Testis (tissue), 3 donors: Measurements from ENCODE around the gene ESAM. TPM values are rescaled to one million over a fixed set of nuclear protein-coding genes. Genes with fewer than 3 reads are reported as not detected.

Experiments used
- DNase-seq: peaks from one replicate; pipeline ENCODE4 v3.0.0-alpha.2; 2019
- H3K27ac ChIP-seq, 2 donors: fragments of 200-600 bp; sonication (generic); one replicate each; pipeline ENCODE4 v1.5.1; 2019
- H3K27me3 ChIP-seq: fragments of 200-600 bp; sonication (generic); one replicate; pipeline ENCODE4 v1.5.1; 2019
- H3K36me3 ChIP-seq: fragments of 200-600 bp; sonication (generic); one replicate; pipeline ENCODE4 v1.5.1; 2017; ENCODE audit warnings: low read depth; ENCODE audit errors: missing control alignments
- H3K4me1 ChIP-seq: fragments of 200-600 bp; sonication (generic); one replicate; pipeline ENCODE4 v1.5.1; 2019
- H3K4me3 ChIP-seq, 2 donors: fragments of 200-600 bp; sonication (generic); one replicate each; pipeline ENCODE4 v1.5.1; 2017 to 2019
- H3K9me3 ChIP-seq: fragments of 200-600 bp; sonication (generic); one replicate; pipeline ENCODE4 v1.5.1; 2017
- POLR2A ChIP-seq: fragments of 450-650 bp; IDR thresholded peaks from one replicate; pipeline ENCODE4 v1.6.1; 2017; ENCODE audit warnings: antibody characterized with exemption, mild to moderate bottlenecking, moderate library complexity
- WGBS, 2 donors: methylation state at CpG; one replicate each; pipeline ENCODE4 v1.1.5; 2018; 5-methylcytosine and 5-hydroxymethylcytosine counted together
- intact Hi-C: fragments of 100-400 bp; cut with DNase I; formaldehyde crosslinking; loops from one replicate; pipeline ENCODE4 v1.15.1; 2023; ENCODE audit warnings: low total_unique reads
- polyA plus RNA-seq: library from polyadenylated mRNA; stranded (reverse); fragments of 350-450 nt; fragmentation: Illumina TruSeq; extraction: RNeasy Lipid Tissue Mini Kit (QIAGEN cat#74804); gene quantifications from one replicate; pipeline ENCODE4 v1.2.3, GENCODE V29; 2014; ENCODE audit warnings: low read depth, low replicate concordance; ENCODE audit not compliant: insufficient read depth
- total RNA-seq, 2 donors: library from RNA; depleted of rRNA; stranded (reverse); fragments of >200 nt; gene quantifications; one replicate each; pipeline ENCODE4 v1.2.3, GENCODE V29; 2016
- TF ChIP-seq, protein P1 (sequence below), 3 experiments: fragments of 450-650 bp in 2 of 3; fragments of 200-600 bp in 1 of 3; sonication (generic) in 1 of 3; IDR thresholded peaks; one replicate each; pipeline ENCODE4 v1.5.1; 2016 to 2019; ENCODE audit warnings: antibody characterized with exemption in 3 of 3, mild to moderate bottlenecking in 2 of 3, moderate library complexity in 1 of 3

ESAM gene
- total and polyA plus RNA-seq, 3 donors from 2014 or later, result 6.0 to 15.8 (median 10.6) TPM

DNA sequence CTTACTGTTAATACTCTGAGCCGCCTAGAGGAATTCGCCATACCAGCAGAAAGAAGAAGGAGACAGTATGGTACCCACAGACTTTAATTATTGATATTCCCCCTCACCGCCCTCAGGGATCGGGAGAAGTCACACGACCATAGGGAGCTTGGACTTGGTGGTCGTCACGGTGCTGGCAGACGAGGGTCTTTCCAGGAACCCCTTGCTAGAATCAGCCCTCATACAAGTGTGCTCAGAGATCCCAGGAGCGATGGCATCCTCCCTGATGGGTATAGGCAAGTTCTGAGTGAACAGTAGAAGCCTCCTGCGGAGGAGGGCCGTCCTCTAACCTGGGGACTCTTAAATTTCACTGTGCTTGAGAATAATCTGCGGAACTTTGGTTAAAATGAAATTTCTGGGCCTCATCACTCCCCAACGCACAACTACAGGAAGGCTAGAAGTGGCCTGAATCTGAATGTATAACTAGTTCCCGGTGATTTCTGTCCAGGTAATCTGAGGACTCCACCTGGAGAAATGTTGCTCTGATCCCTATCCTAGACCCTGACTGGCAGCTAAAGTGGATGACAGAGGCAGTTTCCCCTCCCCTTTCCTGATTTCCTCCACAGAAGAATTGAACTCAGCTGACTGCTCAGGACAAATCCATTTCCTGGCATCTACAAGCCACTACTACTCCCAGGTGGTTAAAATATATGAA is 14.5 kb downstream of the ESAM start:
- DNase-seq, result no peak
- intact Hi-C loops, result no loop called here
- no peak for TF ChIP-seq POLR2A
- TF ChIP-seq, protein P1, sequence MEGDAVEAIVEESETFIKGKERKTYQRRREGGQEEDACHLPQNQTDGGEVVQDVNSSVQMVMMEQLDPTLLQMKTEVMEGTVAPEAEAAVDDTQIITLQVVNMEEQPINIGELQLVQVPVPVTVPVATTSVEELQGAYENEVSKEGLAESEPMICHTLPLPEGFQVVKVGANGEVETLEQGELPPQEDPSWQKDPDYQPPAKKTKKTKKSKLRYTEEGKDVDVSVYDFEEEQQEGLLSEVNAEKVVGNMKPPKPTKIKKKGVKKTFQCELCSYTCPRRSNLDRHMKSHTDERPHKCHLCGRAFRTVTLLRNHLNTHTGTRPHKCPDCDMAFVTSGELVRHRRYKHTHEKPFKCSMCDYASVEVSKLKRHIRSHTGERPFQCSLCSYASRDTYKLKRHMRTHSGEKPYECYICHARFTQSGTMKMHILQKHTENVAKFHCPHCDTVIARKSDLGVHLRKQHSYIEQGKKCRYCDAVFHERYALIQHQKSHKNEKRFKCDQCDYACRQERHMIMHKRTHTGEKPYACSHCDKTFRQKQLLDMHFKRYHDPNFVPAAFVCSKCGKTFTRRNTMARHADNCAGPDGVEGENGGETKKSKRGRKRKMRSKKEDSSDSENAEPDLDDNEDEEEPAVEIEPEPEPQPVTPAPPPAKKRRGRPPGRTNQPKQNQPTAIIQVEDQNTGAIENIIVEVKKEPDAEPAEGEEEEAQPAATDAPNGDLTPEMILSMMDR (IDR thresholded peaks at IDR 0.05), result no peak
- no peak overlapping the region for H3K27ac ChIP-seq
- WGBS, 2 donors, result 45 to 47% methylated on average over 14 of the region's 14 CpGs
- H3K4me3 ChIP-seq, result no peak overlapping the region
- peaks cover 11% of the 10 kb centered on the region for H3K4me1 ChIP-seq
- H3K9me3 ChIP-seq, result no peaks in the 10 kb centered on the region
- no peaks in the 10 kb centered on the region for H3K27me3 ChIP-seq
- H3K36me3 ChIP-seq, result no peaks in the 10 kb centered on the region

DNA sequence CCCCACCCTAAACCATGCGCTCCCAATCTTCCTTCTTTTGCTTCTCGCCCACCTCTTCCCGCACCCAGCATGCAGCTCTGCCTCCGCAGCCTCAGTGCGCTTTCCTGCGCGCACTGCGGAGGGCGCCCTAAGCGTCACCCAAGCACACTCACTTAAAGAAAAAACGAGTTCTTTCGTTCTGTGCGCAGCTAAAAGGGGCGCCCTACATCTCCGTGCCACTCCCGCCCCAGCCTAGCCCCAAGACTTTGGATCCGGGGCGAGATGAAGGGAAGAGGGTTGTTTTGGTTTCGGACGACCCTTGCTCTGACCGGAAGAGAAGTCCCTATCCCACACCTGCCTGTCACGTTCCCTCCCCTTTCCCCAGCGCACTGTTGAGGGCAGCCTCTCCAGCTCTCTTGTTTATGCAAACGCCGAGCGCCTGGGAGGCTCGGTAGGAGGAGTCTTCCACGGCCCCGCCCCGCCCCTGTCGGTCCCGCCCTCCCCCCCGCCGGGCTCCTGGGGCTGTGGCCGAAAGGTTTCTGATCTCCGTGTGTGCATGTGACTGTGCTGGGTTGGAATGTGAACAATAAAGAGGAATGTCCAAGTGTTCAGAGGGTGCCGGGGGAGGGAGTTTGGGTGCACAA is 15.4 kb downstream of the ESAM start:
- 2 to 4% methylated on average over 33 to 37 of the region's 37 CpGs for WGBS, 2 donors
- no peak overlapping the region for H3K27ac ChIP-seq
- DNase-seq, result peak; percentile 62
- peak overlapping the region; percentile 12 to 53 for H3K4me3 ChIP-seq
- intact Hi-C loops, result no loop called here
- no peaks in the 10 kb centered on the region for H3K9me3 ChIP-seq
- peaks cover 6% of the 10 kb centered on the region for H3K4me1 ChIP-seq
- H3K27me3 ChIP-seq, result no peaks in the 10 kb centered on the region
- H3K36me3 ChIP-seq, result no peaks in the 10 kb centered on the region
- TF ChIP-seq POLR2A, result no peak
- TF ChIP-seq, protein P1 (IDR thresholded peaks at IDR 0.05), result no peak

DNA sequence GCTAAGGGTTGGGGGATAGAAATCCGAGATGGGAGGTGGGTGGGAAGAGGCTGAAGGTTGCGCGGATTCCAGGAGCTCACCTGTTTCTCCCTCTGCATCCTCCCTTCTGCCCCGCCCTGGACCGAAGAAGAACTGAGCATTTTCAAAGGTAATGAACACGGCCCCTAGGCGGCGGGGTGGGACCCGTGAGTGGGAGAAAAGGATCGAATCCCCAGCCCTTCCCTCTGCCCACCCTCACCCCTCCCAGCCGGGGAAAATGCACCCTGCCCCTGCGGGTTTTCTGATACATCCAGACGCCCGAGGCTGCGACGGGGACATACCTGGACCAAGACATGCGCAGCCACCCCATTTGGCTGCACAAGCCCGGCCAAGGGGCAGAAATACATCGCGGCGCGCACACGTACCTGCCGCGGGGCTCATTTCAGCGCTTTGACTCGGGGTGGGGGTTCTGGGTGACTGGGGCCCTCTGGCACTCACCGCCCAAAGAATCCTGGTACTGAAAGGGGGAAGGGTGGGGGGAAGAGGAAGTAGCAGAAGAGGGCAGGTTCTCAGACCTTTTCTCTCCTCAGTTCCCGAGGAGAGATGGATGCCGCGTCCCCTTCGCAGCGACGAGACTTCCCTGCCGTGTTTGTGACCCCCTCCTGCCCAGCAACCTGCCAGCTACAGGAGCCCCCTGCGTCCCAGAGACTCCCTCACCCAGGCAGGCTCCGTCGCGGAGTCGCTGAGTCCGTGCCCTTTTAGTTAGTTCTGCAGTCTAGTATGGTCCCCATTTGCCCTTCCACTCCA is 16.1 kb downstream of the ESAM start:
- intact Hi-C loops, result no loop called here
- H3K36me3 ChIP-seq, result no peaks in the 10 kb centered on the region
- H3K4me3 ChIP-seq, result peak overlapping the region; percentile 12 to 53
- 6 to 8% methylated on average over 35 to 41 of the region's 41 CpGs for WGBS, 2 donors
- no peak overlapping the region for H3K27ac ChIP-seq
- TF ChIP-seq POLR2A, result no peak
- TF ChIP-seq, protein P1 (IDR thresholded peaks at IDR 0.05), result peak in 1 of 3 experiments; percentile 2
- peaks cover 6% of the 10 kb centered on the region for H3K4me1 ChIP-seq
- no peaks in the 10 kb centered on the region for H3K9me3 ChIP-seq
- H3K27me3 ChIP-seq, result no peaks in the 10 kb centered on the region
- DNase-seq, result no peak

DNA sequence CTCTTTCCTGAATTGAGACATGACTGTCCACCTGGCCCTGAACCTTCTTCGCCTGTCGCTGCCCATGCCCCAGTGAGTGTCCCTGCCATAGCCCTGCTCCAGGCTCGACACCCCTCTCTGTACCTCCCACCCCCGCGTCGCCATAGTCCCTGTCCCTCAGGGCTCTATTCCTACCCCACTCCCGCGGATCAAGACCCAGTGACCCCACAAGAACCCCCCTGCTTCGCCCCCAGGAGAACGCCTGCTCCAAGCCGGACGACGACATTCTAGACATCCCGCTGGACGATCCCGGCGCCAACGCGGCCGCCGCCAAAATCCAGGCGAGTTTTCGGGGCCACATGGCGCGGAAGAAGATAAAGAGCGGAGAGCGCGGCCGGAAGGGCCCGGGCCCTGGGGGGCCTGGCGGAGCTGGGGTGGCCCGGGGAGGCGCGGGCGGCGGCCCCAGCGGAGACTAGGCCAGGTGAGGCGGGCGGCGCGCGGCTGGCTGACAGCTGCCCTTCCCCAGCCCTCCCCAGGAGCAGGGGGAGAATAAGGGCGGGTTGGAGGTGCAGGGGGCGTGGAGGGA is 16.7 kb downstream of the ESAM start:
- Histone ChIP-seq H3K4me3 (peak overlapping the region; percentile 12 to 53), H3K9me3 (no peaks in the 10 kb centered on the region), H3K4me1 (peaks cover 6% of the 10 kb centered on the region), H3K36me3 (no peaks in the 10 kb centered on the region), H3K27ac (no peak overlapping the region), H3K27me3 (no peaks in the 10 kb centered on the region)
- intact Hi-C loops, result no loop called here
- TF ChIP-seq POLR2A, result no peak
- TF ChIP-seq, protein P1 (IDR thresholded peaks at IDR 0.05), result no peak
- whole genome bisulfite sequencing, 2 donors, result 17 to 34% methylated on average over 29 to 44 of the region's 44 CpGs
- no peak for DNase-seq
